GM12878 (cell line): ENCODE measurements around the gene PRCC. TPM values are rescaled to one million over a fixed set of nuclear protein-coding genes. Genes with fewer than 3 reads are reported as not detected.

Experiments used
- ATF3 ChIP-seq: IDR thresholded peaks from 2 replicates; pipeline ENCODE4 v1.6.1; 2011; ENCODE audit warnings: low read depth, mild to moderate bottlenecking, low read length, moderate library complexity, borderline replicate concordance; ENCODE audit errors: extremely low read depth
- CUX1 ChIP-seq: IDR thresholded peaks from 2 replicates; pipeline ENCODE4 v1.6.1; 2012; ENCODE audit warnings: improper control_type of control experiment, low read depth, low read length; ENCODE audit not compliant: insufficient replicate concordance
- EGR1 ChIP-seq, 2 experiments: IDR thresholded peaks; 1 replicate in 1 of 2; 2 replicates in 1 of 2; pipeline ENCODE4 v1.6.1; 2011 to 2012; ENCODE audit warnings: low read depth in 2 of 2, low read length in 2 of 2, borderline replicate concordance in 1 of 2, mild to moderate bottlenecking in 1 of 2, moderate library complexity in 1 of 2
- GABPA ChIP-seq: IDR thresholded peaks from 2 replicates; pipeline ENCODE4 v1.6.1; 2014; ENCODE audit warnings: antibody characterized with exemption, low read depth, mild to moderate bottlenecking, inconsistent platforms
- GATAD2B ChIP-seq: fragments of 450-650 bp; conservative IDR thresholded peaks from 2 replicates; pipeline ENCODE4 v1.6.1; 2017; ENCODE audit warnings: low read depth, mild to moderate bottlenecking, moderate library complexity
- KDM1A ChIP-seq: fragments of 200-600 bp; sonication (generic); IDR thresholded peaks from 2 replicates; pipeline ENCODE4 v1.6.1; 2016; ENCODE audit warnings: borderline replicate concordance
- MXI1 ChIP-seq: fragments of 150-350 bp; IDR thresholded peaks from 2 replicates; pipeline ENCODE4 v1.6.1; 2011; ENCODE audit warnings: low read depth, mild to moderate bottlenecking, inconsistent platforms, low read length, improper control_type of control experiment
- NR2F1 ChIP-seq: fragments of 450-650 bp; conservative IDR thresholded peaks from 2 replicates; pipeline ENCODE4 v1.6.1; 2017; ENCODE audit warnings: mild to moderate bottlenecking
- RCOR1 ChIP-seq: conservative IDR thresholded peaks from 2 replicates; pipeline ENCODE4 v1.6.1; 2012; ENCODE audit warnings: low read depth, low read length, improper control_type of control experiment
- RELB ChIP-seq: fragments of 450-650 bp; IDR thresholded peaks from 2 replicates; pipeline ENCODE4 v1.6.1; 2017; ENCODE audit warnings: low read depth, mild to moderate bottlenecking, moderate library complexity
- SMAD1 ChIP-seq: fragments of 450-650 bp; IDR thresholded peaks from 2 replicates; pipeline ENCODE4 v1.6.1; 2018; ENCODE audit warnings: mild to moderate bottlenecking, low read depth; ENCODE audit not compliant: partially characterized antibody
- TBL1XR1 ChIP-seq: IDR thresholded peaks from 2 replicates; pipeline ENCODE4 v1.6.1; 2012; ENCODE audit warnings: low read depth, low read length, improper control_type of control experiment
- WRNIP1 ChIP-seq: IDR thresholded peaks from 2 replicates; pipeline ENCODE4 v1.6.1; 2011; ENCODE audit warnings: low read depth, low read length, improper control_type of control experiment, borderline replicate concordance
- ZBED1 ChIP-seq: IDR thresholded peaks from 2 replicates; pipeline ENCODE4 v1.6.1; 2016; ENCODE audit warnings: borderline replicate concordance
- ZNF217 ChIP-seq: fragments of 450-650 bp; IDR thresholded peaks from 2 replicates; pipeline ENCODE4 v1.6.1; 2017; ENCODE audit warnings: antibody characterized with exemption, mild to moderate bottlenecking
- ZNF592 ChIP-seq: fragments of 450-650 bp; IDR thresholded peaks from 2 replicates; pipeline ENCODE4 v1.6.1; 2017; ENCODE audit warnings: mild to moderate bottlenecking, moderate library complexity
- polyA plus RNA-seq, 11 experiments: library from polyadenylated mRNA; depleted of rRNA in 4 of 11; unstranded in 6 of 11; stranded (reverse) in 5 of 11; fragments of >200 nt; fragmentation: Nextera tagmentation in 4 of 11; fragmentation: Illumina TruSeq in 1 of 11; extraction: Ambion mirVana in 4 of 11; extraction: Trizol in 1 of 11; gene quantifications; 1 replicate in 1 of 11; 2 replicates in 10 of 11; pipeline versions ENCODE4 v1.2.1 to v1.2.3, GENCODE V29; 2011 to 2016; ENCODE audit warnings: inconsistent platforms in 2 of 11, missing spikeins in 2 of 11, low read depth in 1 of 11
- total RNA-seq, 4 experiments: library from RNA; depleted of rRNA in 3 of 4; stranded (reverse); fragments of >200 nt in 3 of 4; fragmentation: Illumina TruSeq in 1 of 4; extraction: Trizol in 1 of 4; gene quantifications; 2 replicates each; pipeline versions ENCODE4 v1.2.1 to v1.2.3, GENCODE V29; 2013 to 2021

PRCC gene
- total and polyA plus RNA-seq, 10 of the 15 experiments (the other 5 are each of a cell fraction or from before 2014, with no cell fraction given), result 23.8 to 132 (median 63.1) TPM

GRCh38 chr1:156740741-156741480, 26.4 kb upstream of the PRCC start, which contains the start of gene MRPL24 (continued):
- TF ChIP-seq RELB (peak; percentile 84), SMAD1 (no peak), ZBED1 (no peak), KDM1A (no peak), RCOR1 (no peak), GATAD2B (0 out of 2 replicates have a peak, but pooled peaks have one; percentile 42), NR2F1 (peak; percentile 94), WRNIP1 (peak; percentile 92; the same call in 1 of the 2 replicates), ATF3 (peak; percentile 64; the same call in 1 of the 2 replicates), MXI1 (peak; percentile 98), TBL1XR1 (peak; percentile 70; the same call in 1 of the 2 replicates), ZNF217 (no peak), ZNF592 (no peak), EGR1 (IDR thresholded peaks at IDR 0.05; ENCODE audit: borderline replicate concordance in 1 of 2, low read depth in 2 of 2, low read length in 2 of 2) (peak in 1 of 2 experiments; percentile 69; a peak in 1 of 3 replicates), GABPA (no peak), CUX1 (no peak)
